Ovary (tissue), 3 donors: Measurements from ENCODE around the gene TNIP1.

Source experiments
- CTCF ChIP-seq, 3 donors: fragments of 450-650 bp in 2 of 3; fragments of 200-600 bp in 1 of 3; IDR thresholded peaks; one replicate each; pipeline versions ENCODE4 v1.5.1 to v1.8.0; 2016 to 2022; ENCODE audit warnings: antibody characterized with exemption in 3 of 3, mild to moderate bottlenecking in 1 of 3
- POLR2A ChIP-seq: fragments of 450-650 bp; IDR thresholded peaks from one replicate; pipeline ENCODE4 v1.6.1; 2017; ENCODE audit warnings: antibody characterized with exemption, mild to moderate bottlenecking, moderate library complexity
- donor health status: DM: no; HTN: no; CAD: no.

- TF ChIP-seq CTCF (IDR thresholded peaks at IDR 0.05) (no peak), POLR2A (no peak)
These were observed 68.0 kb downstream of the TNIP1 start for GRCh38 chr5:151012862-151013261.
